ENCODE measurements around the gene CNOT1. TPM values are rescaled to one million over a fixed set of nuclear protein-coding genes. Genes with fewer than 3 reads are reported as not detected.

Gene CNOT1
- total RNA-seq, 1 donor = 133 TPM

GRCh38 chr16:58651965-58652348 lies 22.3 kb upstream of the CNOT1 start:
- no peak overlapping the region for H3K4me3 ChIP-seq (ENCODE audit: low read depth, low read length)
- TF ChIP-seq, protein P1, sequence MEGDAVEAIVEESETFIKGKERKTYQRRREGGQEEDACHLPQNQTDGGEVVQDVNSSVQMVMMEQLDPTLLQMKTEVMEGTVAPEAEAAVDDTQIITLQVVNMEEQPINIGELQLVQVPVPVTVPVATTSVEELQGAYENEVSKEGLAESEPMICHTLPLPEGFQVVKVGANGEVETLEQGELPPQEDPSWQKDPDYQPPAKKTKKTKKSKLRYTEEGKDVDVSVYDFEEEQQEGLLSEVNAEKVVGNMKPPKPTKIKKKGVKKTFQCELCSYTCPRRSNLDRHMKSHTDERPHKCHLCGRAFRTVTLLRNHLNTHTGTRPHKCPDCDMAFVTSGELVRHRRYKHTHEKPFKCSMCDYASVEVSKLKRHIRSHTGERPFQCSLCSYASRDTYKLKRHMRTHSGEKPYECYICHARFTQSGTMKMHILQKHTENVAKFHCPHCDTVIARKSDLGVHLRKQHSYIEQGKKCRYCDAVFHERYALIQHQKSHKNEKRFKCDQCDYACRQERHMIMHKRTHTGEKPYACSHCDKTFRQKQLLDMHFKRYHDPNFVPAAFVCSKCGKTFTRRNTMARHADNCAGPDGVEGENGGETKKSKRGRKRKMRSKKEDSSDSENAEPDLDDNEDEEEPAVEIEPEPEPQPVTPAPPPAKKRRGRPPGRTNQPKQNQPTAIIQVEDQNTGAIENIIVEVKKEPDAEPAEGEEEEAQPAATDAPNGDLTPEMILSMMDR (IDR thresholded peaks at IDR 0.05; ENCODE audit: insufficient read depth, low read depth, low read length) = no peak
- peak; percentile 53 for DNase-seq (ENCODE audit: low read depth)

DNA sequence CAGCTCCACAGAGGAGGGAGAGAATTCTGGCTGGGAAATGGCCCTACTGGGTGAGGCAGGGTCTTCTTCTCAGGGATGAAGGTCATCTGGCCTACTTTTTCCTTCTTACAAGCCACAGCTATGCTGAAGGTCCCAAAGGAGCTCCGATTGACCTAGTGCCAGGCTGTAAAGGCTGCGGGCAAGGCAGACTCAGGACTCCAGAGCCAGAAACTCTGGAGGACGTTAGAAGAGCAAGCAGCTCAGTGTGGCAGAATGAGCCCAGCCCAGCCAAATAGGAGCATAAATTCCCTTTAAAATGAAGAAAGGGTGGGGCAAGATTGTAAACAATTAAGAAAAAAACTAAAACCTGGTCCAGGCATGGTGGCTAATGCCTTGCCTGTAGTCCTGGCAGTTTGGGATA lies 20.1 kb upstream of the CNOT1 start:
- no peak overlapping the region for H3K4me3 ChIP-seq (ENCODE audit: low read depth, low read length)
- no peak for DNase-seq (ENCODE audit: low read depth)
- TF ChIP-seq, protein P1 (IDR thresholded peaks at IDR 0.05; ENCODE audit: insufficient read depth, low read depth, low read length) = no peak

- TF ChIP-seq, protein P1 (IDR thresholded peaks at IDR 0.05; ENCODE audit: insufficient read depth, low read depth, low read length) = no peak
- no peak overlapping the region for H3K4me3 ChIP-seq (ENCODE audit: low read depth, low read length)
- no peak for DNase-seq (ENCODE audit: low read depth)
These were observed 17.5 kb upstream of the CNOT1 start for GRCh38 chr16:58647107-58647506.

- TF ChIP-seq, protein P1 (IDR thresholded peaks at IDR 0.05; ENCODE audit: insufficient read depth, low read depth, low read length) = no peak
- no peak for DNase-seq (ENCODE audit: low read depth)
- no peak overlapping the region for H3K4me3 ChIP-seq (ENCODE audit: low read depth, low read length)
These were observed 15.3 kb upstream of the CNOT1 start for GRCh38 chr16:58644765-58645487.

DNA sequence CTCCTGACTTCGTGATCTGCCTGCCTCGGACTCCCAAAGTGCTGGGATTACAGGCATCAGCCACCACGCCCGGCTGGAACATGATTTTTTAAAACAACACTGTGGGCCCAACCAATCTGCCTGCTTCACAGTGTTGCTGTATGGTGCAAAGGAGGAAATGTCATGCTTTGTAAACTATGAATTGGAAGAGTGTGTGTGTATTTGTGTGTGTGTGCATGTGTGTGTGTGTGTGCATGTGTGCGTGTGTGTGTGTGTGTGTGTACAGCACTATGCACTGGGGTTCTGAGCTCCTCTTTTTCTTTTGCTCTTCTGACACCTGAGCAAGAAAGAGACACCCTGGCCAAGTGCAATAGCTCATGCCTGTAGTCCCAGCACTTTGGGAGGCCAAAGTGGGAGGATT lies 14.5 kb upstream of the CNOT1 start:
- TF ChIP-seq, protein P1 (IDR thresholded peaks at IDR 0.05; ENCODE audit: insufficient read depth, low read depth, low read length) = no peak
- no peak overlapping the region for H3K4me3 ChIP-seq (ENCODE audit: low read depth, low read length)
- no peak for DNase-seq (ENCODE audit: low read depth)

GRCh38 chr16:58640949-58641348 lies 11.3 kb upstream of the CNOT1 start:
- no peak for DNase-seq (ENCODE audit: low read depth)
- no peak overlapping the region for H3K4me3 ChIP-seq (ENCODE audit: low read depth, low read length)
- TF ChIP-seq, protein P1 (IDR thresholded peaks at IDR 0.05; ENCODE audit: insufficient read depth, low read depth, low read length) = no peak

GRCh38 chr16:58639836-58640235 lies 10.2 kb upstream of the CNOT1 start:
- no peak for DNase-seq (ENCODE audit: low read depth)
- TF ChIP-seq, protein P1 (IDR thresholded peaks at IDR 0.05; ENCODE audit: insufficient read depth, low read depth, low read length) = no peak
- no peak overlapping the region for H3K4me3 ChIP-seq (ENCODE audit: low read depth, low read length)
